Stimulated activated CD4-positive, alpha-beta T cell treated with anti-CD3 and anti-CD28 coated beads, Interleukin-12 subunit alpha, Interleukin-12 subunit beta, amount 100 ng/mL, for 48 hours (primary cell): ENCODE results near the gene MCM5.
"Not testable (repeated sequence)": the region's sequence is repeated elsewhere in the genome, so short reads cannot be mapped to it uniquely, and the experiment has no call there.

ENCODE experiments used
- DNase-seq, 3 donors: peaks; one replicate each; pipeline ENCODE4 v3.0.0-alpha.2; 2020; ENCODE audit warnings: low read depth in 2 of 3, low spot score in 1 of 3

The MCM5 gene

DNA sequence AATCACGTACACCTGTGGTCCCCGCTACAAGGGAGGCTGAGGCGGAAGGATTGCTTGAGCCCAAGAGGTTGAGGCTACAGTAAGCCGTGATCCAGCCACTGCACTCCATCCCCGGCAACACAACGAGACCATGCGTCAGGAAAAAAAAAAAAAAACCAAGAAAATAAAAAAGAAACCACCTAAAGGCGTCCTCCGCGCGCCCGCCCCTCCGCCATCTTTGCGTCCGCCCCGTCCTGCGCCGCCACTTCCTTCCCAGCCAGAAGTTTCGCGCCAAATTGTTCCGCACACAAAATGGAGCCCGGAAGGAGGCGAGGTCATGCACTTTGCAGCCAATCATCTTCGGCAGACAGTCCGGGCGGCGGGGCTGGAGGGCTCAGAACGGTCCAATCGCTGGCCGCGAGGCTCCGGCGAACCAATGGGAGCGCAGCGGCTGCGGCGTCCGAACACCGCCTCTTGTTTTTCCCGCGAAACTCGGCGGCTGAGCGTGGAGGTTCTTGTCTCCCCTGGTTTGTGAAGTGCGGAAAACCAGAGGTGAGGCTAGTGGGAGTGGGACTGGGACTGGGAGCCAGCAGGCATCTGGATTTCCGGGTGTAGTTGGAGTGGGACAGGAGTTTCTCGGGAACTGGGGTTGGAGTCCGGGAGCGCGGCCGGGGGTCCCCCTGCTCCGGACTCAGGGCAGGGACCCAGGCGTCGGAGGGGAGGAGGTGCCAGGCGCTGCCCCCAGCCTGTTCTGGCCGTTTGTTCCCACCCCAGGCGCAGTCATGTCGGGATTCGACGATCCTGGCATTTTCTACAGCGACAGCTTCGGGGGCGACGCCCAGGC is at the start of gene MCM5:
Gene MCM5, plus strand, starts transcription at position 463 of the 823 bp plus-strand sequence. Its CDS starts 299 bp downstream, at position 762.
- DNase-seq, result peak; percentile 96 to 97 (median 96)

DNA sequence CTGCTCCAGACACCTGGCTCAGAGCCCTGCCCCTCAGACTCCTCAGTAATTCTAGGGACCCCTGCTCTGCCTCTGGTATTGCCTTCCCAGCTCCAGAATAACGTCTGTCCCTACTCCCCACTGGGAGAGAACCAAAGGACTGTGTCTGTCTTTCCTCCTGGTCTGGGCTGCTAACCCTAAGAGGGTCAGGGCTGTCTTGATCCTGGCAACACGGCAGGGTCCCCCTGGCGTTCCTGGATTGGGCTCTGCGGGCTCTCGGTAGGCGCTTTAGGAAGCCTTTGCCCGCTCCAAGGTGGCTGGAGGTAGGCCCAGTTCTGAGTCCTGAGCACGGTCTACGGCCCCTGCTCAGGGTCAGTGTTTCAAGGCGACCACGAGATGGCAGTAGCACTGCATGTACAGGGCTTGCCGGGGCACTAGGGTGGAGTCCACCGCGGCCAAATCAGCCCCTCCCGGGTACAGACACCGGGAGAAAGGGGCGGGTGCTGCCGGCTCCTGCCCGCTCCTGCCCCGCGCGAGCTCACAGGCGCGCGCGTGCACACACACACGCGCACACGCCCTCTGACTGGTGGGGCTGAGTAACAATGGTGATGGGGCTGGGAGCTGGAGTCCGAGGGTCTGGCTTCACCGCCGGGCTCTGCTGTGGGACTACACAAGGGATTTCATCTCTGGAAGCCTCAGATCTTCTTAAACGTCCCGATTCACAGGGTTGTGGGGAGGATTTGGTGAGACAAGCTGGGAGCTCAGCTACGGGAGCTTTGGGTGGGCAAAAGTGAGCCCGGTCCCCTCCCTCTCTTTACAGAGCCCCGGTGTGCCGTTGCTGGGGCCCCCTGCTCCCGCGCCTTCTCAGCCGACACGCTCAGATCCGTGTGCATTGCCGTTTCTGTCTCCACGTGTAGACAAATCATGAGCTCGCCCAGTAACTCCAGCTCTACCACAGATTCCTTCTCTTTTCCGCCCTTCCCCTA is 49.1 kb upstream of the MCM5 start:
- DNase-seq, result peak; percentile 77 to 85 (median 80)

DNA sequence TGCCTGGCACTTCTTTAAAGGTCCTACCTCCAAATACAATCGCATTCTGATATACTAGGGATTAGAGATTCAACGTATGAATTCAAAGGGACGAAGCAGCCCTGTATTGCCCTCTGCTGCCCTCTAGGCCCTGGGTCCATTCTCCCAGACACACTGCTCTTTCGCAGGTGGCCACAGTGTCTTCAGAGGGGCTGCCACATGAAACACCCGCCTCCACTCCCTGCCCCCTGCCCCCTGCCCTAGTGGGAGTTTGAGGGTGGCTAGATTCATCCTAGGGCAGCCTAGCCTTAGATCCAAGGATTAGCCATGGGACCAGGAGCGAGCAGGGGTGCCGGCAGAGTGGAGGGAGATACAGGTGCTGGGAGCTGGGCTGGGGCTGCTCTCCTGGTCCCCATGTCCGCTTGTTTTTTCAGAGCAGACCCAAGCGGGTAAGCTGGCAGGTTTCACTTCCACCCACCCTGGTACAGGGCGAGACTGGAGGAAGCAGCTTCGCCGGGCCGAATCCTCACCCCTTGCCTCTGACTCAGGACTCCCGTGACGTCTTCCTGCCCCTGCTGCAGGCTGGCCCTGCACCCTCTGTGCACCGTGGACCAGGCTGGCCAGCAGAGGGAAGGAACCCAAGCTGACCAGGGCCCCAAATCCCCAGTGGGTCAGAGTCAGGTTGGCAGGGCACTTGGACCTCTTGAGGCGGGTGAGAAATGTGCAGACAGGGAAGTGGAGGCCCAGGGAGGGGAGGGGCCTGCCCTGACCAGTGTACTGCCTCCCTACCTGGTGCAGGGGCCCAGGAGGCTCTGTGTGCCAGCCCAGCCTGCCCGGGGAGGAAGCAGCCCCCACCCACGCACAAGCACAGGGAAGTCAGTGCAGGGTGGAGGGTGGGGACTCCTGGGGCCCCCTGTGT is 47.5 kb upstream of the MCM5 start:
- DNase-seq, result peak; percentile 39 to 44 (median 41)

DNA sequence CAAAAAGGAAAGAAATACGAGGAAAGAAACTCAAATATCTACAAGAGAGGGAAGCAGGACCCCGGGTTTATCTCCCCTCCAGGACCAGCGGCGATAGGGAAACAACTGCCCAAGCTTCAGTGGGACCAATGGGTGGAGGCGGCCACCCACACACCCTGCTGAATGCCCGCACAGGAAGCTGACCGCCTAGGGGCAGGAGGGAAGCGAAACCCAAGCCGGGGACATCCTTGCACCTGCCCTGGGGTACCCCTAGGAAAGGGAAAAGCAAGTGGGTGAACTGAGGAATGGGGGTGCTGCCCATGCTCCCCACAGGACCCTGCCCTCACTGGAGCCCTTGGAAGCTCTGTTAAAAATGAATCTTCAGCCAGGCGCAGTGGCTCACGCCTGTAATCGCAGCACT is 46.6 kb upstream of the MCM5 start:
- no peak for DNase-seq

DNA sequence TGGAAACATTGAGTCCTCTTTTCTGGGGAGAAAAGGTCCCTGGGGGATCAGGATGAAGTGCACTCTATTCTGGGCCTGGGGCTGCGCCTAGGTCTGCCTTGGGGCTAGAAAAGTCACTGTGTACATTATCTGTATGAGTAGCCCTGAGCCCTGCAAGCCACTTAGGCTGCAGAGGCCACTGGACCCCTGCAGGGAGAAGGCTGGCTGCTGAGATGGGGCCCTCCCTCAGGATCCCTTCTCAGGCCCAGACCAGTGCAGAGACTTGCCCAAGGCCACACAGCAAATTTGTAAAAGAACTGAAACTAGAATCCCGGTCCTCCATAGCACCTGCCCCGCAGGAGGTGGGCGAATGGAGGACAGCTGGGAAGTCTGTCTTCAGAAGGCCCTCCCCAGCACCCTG is 45.9 kb upstream of the MCM5 start:
- DNase-seq, result no peak

DNA sequence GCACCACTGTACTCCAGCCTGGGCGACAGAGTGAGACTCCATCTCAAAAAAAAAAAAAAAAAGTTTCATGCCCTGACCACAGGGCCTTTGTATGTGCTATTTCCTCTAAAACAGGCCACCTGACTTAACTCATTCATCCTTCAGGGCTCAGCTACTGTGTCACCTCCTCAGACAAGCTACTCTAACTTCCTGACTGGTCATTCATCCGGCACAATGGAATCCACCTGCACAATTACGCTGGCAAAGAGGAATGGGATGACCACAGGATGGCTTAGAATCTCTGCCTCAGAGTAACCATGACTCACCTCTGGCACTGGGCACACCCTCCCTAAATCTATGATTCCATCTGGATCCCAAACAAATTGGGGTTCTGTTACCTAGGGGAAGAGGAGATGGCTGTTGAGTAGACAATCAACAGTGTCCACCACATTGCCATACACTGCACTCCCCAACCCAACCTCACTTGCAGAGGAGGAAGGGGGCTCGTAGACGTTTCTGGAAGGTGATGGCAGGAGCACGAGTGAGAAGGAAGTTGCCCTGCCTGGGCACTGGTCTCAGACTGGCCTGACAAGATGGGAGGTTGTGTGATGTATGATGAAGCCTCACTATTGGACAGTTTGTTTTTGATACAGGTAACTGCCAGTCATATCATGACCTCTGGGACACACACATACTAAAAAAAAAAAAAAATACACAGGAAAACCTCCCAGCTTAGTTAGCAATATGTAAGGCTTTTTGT is 41.9 kb upstream of the MCM5 start:
- DNase-seq, result no peak

DNA sequence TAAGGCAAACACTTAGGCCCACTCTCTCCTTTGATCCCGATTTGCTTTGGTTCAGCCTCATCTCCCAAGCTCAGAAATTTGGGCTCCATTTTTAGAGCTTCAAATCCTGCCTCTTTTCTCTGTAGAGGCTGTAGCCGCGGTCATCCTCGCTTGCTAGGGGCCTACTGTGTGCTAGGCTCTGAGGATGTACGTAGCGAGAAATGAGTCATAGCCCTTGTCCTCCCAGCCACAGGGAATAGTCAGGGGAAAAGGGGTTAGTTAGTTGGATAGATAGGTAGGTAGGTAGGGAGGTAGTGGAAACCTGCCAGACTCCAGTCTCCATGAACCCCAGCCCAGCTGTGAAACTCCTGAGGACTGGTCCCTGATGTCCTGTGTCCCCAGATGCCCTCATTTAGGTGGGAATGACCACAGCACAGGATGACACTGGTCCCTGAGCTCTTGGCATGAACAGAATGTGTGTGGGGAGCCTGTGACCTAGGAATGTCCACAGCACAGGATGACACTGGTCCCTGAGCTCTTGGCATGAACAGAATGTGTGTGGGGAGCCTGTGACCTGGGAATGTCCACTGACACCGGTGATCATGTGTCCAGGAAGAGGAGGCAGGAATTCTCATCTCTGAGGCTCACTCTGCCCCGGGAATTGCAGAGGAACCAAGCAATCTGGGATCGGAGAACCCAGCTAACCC is 40.4 kb upstream of the MCM5 start:
- DNase-seq, result no peak

DNA sequence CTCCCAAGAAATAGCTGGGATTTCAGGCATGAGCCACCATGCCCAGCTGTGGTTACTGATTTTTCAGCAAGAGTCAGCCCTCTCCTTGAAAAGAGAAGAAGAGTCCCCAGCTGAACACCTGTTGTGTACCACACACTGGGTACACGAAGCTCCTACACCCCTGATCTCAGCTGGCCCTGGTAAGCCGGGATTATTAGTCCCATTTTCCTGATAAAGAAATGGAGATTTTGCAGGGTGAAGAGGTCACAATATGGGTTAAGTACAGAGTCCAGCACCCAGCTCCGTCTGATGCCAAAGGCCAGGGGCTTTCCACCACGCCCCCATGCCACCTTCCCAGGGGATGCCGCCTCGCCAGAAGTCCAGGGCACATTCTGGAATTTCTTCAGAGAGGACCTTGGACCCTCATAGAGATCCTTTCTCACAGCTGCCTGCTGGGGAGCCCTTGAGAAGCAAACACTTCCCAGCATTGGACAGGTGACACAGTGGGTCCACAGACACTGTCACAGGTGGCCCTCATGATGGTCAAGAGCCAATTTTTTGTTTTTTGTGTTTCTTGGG is 38.9 kb upstream of the MCM5 start:
- no peak for DNase-seq

DNA sequence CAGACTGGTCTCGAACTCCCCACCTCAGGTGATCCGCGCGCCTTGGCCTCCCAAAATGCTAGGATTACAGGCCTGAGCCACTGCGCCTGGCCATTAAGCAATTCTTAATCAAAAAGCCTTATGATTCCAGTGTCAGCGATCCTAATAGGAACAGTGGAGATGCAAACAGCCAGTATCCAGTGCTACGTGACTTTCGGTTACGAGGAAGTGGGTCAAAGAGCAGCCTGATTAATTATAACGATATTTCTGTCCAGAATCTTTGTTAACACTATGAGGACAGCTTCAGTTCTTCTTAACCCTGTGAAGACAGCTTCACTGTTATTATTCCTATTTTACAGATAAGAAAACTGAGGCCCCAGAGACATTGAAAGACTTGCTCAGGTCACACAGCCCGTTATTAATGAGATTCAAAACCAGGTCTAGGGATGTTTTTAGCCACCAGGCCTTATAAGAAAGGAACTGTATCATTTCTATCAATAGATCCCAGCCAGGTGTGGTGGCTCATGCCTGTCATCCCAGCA is 36.3 kb upstream of the MCM5 start:
- no peak for DNase-seq

DNA sequence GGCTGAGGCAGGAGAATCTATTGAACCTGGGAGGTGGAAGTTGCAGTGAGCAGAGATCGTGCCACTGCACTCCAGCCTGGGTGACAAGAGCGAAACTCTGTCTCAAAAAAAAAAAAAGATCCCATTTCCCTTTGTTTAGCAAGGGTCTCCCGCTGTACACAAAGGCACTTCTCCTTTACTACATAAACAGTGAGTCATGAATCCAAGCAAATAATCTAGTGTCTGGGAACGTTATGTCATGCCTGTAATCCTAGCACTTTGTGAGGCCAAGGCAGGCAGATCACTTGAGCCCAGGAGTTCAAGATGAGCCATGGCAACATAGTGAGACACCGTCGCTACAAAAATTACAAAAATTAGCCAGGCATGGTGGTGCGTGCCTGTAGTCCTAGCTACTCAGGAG is 35.7 kb upstream of the MCM5 start:
- not testable (repeated sequence) for DNase-seq

DNA sequence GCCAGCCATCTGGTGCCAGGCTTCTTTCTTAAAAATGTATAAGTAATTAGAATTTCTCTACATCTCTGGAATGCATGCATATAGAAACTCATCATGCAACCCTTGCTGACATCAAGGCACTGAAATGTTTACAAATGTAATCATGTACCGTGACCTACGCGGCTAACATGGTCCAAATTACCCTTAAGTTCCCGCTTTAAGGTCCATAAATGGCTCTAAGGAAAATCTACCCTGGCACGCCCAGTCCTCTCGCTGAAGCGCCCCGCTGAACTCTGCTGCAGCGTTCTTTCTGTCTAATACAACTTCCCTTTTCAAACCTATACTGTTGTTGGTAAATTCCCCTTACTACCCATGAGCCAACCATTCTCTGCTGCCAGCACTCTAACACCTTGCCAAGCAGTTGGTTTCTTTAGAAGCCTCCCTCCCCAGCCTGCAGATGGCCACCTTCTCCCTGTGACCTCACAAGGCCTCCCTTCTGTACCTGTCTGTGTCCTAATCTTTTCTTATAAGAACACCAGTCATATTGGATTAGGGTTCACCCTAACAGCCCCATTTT is 32.5 kb upstream of the MCM5 start:
- no peak for DNase-seq

DNA sequence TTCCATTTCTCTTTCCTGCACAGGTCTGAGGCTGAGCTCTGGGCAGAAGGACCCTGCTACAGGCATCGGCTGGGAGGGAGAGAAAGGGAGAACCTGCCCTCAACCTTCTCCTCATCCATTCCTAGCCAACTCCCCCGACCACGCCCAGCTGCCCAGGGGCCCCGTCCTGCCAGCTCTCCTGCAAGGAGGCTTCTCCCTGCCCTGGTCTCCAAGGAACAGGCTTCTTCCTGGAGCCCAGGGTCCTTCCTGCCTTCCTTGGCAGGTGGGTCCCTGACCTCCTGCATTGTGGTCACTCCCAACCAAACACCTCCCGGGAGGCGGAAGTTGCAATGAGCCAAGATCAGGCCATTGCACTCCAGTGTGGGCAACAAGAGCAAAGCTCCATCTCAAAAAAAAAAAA is 31.6 kb upstream of the MCM5 start:
- DNase-seq, result no peak

DNA sequence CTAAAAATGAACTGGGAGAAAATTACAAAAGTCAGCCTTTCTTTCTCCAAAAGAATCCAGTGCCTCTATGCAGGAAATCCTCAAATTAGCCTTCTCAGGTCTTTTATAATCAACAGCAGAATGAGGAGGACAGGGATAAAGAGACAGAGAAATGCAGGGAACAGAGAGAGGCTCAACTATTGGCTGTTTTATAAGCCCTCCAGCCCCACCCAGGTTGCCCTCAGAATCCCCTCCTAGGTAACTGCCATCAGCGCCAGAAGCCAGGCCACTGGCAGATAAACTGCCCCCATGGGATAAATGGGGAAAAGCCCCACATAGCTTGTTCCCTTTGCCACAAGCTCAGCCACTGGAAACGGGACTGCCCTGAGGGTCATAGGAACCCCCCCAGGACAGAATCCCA is 29.9 kb upstream of the MCM5 start:
- no peak for DNase-seq

DNA sequence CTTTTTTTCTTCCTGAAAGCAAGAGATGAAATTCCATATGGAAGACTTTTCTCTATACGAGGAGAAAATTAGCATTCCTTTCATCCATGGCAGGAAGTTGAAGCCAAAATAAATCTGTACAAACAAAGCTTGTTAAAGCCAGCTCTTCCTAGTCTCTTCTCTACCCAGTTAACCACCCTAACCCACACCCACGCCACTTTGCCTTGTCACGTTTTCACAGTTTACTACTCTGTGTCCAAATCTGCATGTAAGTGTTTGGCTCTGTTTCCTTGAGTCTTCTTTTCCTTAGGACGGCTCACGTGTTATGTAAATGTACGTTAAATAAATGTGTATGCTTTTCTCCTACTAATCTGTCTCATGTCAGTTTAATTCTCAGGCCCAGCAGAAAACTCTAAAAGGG is 26.2 kb upstream of the MCM5 start:
- no peak for DNase-seq

DNA sequence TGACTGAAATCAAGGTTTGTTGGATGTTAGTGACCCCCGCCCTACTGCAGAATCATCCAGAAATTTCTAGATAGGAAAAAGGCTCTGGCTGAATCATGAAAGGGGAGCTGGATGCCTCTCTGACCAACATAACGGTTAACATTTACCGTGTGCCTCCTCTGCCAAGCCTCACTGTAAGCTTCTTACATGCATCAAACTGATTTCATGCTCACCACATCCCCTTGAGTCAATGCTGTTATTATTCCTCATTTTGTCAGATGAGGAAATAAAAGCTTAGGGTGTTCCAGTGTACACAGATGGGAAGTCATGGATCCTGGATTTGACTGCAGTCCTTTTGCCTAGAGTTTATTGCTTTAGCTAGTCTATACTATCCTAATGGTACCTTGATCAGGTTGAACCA is 24.9 kb upstream of the MCM5 start:
- DNase-seq, result no peak

DNA sequence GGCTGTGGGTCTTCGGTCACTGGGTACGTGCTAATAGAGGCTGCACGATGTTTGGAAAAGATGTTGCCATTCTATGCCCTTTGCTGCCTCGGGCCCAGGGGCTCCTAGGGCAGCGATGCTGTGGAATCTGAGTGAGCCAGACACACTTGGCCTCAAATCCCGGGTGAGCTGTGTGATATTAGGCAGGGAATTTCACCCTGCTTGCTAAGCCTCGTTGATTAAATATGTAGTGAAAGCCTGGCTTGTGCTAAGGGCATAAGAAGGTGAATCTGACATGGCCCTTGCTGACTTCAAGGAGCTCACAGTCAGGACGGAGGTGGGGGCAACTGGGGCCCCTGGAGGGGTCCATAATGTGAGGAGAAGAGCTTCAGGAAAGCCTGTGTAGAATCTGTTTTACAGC is 24.4 kb upstream of the MCM5 start:
- no peak for DNase-seq

DNA sequence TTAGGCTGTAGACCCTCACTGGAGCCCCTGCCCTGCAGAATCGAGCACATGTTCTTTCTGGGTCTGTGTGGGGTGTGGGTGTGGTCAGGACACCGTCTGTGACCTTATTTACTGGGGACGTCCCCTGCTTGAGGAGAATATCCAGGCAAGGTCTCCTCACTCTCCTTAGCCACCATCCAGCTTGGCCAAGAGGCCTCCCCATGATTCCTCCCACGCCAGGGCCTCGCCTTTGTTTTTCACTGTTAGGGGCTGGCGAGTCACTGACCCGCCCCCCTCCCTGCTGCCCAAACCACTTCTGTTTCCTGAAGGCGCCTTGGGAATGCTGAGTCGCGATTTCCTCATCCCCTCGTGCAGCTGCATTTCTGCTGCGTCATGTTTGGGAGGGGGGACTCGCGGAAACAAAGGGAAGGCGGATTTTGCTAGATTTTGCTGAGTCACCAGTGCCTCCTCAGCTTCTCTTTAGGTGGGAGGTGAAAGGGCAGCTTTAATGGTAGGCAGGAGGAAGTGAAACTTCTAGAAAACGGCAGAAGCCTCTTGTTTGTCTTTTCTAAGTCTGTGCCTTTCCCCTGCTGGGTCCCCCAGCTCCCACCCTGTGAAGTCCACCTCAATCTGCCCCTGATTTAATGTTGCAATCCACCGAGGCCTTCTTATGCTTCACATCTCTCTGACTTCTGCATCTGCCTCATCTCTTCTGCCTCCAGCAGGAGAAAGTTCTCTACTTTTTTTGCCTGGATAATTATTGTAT is 23.0 kb upstream of the MCM5 start:
- no peak for DNase-seq

DNA sequence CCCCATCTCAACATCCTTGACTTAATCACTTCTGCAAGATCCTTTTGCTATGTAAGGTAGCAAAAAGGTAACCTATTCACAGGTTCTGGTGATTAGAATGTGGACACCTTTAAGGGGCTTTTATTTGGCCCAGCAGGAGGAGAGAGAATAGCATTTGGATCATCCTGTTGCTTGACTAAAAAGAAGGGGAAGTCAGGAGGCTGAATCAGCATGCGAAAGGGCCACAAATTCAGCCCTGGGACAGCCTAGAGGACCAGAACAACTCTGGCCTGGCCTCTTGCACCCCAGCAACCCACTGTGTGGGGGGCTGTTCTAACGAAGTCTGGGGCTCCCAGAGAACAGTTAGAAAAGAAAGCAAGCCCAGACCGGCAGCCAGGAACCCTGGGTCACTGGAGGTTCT is 22.2 kb upstream of the MCM5 start:
- DNase-seq, result no peak
